HL-60 (cell line): ENCODE measurements around the gene GNS.

Experiments
- DNase-seq, 2 experiments: peaks; one replicate each; pipeline ENCODE4 v3.0.0-alpha.2; 2010 to 2020; ENCODE audit warnings: low read depth in 1 of 2, low spot score in 1 of 2
- H3K27ac ChIP-seq: fragments of 250-450 bp; sonication (Bioruptor Pico); replicated peaks from 2 replicates; pipeline ENCODE4 v1.5.1; 2020; ENCODE audit warnings: mild to moderate bottlenecking, moderate library complexity
- H3K27me3 ChIP-seq: fragments of 250-450 bp; sonication (Bioruptor Pico); 2 replicates; pipeline ENCODE4 v1.5.1; 2021; ENCODE audit warnings: mild to moderate bottlenecking, moderate library complexity; ENCODE audit not compliant: insufficient read depth, poor library complexity, severe bottlenecking
- H3K4me3 ChIP-seq: replicated peaks from 2 replicates; pipeline ENCODE4 v1.5.1; 2011; ENCODE audit warnings: mild to moderate bottlenecking, control low read depth, low read length; ENCODE audit not compliant: insufficient read depth
- GABPA ChIP-seq: IDR thresholded peaks from 2 replicates; pipeline ENCODE4 v1.6.1; 2012; ENCODE audit warnings: low read depth
- POLR2AphosphoS5 ChIP-seq: IDR thresholded peaks from 2 replicates; pipeline ENCODE4 v1.6.1; 2012; ENCODE audit warnings: low read depth
- SPI1 ChIP-seq: IDR thresholded peaks from 2 replicates; pipeline ENCODE4 v1.6.1; 2012; ENCODE audit warnings: low read depth, mild to moderate bottlenecking, borderline replicate concordance
- TF ChIP-seq, protein P1 (sequence below): IDR thresholded peaks from 2 replicates; pipeline ENCODE4 v1.6.1; 2012; ENCODE audit warnings: low read depth; ENCODE audit not compliant: insufficient replicate concordance
- TF ChIP-seq, protein P2 (sequence below): IDR thresholded peaks from one replicate; pipeline ENCODE4 v1.5.1; 2011; ENCODE audit warnings: low read length, control low read depth, inconsistent platforms; ENCODE audit not compliant: insufficient read depth

The GNS gene

GRCh38 chr12:64733857-64734256 lies 25.3 kb downstream of the GNS start:
- Histone ChIP-seq H3K27ac (no peak overlapping the region), H3K27me3 (no peaks in the 10 kb centered on the region), H3K4me3 (no peak overlapping the region)
- DNase-seq, result no peak
- TF ChIP-seq POLR2AphosphoS5, result no peak

DNA sequence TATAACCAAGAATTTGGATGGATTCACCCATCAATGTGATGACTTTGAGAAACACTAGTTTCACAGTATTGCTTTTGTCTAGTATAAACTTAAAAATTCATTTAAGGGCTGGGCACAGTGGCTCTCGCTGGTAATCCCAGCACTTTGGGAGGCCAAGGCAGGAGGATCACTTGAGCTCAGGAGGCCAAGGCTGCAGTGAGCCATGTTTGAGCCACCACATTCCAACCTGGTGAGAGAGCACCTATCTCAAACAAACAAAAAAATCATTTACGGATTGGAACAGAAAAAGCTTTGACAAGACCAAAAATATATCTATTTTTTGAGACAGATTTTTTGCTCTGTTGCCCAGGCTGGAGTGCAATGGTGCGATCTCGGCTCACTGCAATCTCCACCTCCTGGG lies 27.5 kb downstream of the GNS start:
- Histone ChIP-seq H3K27me3 (no peaks in the 10 kb centered on the region), H3K4me3 (no peak overlapping the region), H3K27ac (no peak overlapping the region)
- TF ChIP-seq, protein P1, sequence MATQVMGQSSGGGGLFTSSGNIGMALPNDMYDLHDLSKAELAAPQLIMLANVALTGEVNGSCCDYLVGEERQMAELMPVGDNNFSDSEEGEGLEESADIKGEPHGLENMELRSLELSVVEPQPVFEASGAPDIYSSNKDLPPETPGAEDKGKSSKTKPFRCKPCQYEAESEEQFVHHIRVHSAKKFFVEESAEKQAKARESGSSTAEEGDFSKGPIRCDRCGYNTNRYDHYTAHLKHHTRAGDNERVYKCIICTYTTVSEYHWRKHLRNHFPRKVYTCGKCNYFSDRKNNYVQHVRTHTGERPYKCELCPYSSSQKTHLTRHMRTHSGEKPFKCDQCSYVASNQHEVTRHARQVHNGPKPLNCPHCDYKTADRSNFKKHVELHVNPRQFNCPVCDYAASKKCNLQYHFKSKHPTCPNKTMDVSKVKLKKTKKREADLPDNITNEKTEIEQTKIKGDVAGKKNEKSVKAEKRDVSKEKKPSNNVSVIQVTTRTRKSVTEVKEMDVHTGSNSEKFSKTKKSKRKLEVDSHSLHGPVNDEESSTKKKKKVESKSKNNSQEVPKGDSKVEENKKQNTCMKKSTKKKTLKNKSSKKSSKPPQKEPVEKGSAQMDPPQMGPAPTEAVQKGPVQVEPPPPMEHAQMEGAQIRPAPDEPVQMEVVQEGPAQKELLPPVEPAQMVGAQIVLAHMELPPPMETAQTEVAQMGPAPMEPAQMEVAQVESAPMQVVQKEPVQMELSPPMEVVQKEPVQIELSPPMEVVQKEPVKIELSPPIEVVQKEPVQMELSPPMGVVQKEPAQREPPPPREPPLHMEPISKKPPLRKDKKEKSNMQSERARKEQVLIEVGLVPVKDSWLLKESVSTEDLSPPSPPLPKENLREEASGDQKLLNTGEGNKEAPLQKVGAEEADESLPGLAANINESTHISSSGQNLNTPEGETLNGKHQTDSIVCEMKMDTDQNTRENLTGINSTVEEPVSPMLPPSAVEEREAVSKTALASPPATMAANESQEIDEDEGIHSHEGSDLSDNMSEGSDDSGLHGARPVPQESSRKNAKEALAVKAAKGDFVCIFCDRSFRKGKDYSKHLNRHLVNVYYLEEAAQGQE, result no peak
- TF ChIP-seq POLR2AphosphoS5, result no peak
- no peak for TF ChIP-seq GABPA
- TF ChIP-seq SPI1, result no peak
- TF ChIP-seq, protein P2, sequence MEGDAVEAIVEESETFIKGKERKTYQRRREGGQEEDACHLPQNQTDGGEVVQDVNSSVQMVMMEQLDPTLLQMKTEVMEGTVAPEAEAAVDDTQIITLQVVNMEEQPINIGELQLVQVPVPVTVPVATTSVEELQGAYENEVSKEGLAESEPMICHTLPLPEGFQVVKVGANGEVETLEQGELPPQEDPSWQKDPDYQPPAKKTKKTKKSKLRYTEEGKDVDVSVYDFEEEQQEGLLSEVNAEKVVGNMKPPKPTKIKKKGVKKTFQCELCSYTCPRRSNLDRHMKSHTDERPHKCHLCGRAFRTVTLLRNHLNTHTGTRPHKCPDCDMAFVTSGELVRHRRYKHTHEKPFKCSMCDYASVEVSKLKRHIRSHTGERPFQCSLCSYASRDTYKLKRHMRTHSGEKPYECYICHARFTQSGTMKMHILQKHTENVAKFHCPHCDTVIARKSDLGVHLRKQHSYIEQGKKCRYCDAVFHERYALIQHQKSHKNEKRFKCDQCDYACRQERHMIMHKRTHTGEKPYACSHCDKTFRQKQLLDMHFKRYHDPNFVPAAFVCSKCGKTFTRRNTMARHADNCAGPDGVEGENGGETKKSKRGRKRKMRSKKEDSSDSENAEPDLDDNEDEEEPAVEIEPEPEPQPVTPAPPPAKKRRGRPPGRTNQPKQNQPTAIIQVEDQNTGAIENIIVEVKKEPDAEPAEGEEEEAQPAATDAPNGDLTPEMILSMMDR, result no peak
- no peak for DNase-seq

DNA sequence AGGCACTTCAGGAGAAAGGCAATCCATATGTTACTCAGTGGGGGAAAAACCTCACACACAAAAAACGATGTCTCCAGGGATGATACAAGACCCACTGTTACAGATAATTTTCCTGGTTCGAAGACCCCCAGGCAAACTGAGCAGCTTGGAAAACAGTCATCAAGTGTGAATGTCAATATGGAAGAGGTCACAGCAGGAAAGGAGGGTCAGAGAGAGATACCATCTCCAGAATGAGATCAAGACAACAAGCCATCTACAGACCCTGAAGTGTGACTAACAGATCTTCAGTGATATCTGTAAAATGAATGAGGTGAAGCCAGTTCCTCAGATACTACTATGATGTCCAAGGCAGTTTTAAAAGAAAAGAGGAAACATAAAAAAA lies 28.6 kb downstream of the GNS start:
- no peaks in the 10 kb centered on the region for H3K27me3 ChIP-seq
- TF ChIP-seq POLR2AphosphoS5, result no peak
- TF ChIP-seq, protein P2, result no peak
- TF ChIP-seq SPI1, result no peak
- TF ChIP-seq GABPA, result no peak
- TF ChIP-seq, protein P1, result no peak
- DNase-seq, result no peak
- no peak overlapping the region for H3K27ac ChIP-seq
- H3K4me3 ChIP-seq, result no peak overlapping the region

DNA sequence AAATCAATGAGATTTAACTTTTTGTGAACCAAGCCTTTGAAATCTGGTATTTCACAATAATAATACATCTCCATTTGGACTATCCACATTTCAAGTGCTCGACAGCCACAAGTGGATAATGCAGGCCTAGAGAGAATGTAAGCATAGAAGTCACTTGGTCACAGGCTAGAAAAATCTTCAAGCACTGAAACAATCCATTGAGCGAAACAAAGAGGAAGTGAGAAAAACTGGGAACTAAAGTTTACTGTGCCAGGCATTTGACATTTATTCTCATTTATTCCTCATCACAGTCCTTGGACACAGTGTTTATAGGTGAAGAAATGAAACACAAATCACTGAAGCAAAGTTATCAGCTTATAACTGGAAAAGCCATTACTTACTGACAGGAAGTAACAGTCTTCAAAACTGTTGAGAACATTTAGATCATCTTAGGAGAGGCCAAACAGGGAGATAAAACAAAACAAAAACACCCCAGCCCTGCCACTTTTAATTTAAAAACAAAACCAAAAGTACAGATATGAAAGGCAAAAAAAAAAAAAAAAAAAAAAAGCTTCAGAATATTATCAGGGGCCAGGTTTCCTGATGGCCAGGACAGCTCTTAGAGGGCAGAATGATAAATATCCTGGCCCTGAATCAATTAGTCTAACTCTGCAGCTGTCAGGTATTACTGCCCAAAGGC lies 29.2 kb downstream of the GNS start:
- H3K4me3 ChIP-seq, result no peak overlapping the region
- H3K27ac ChIP-seq, result no peak overlapping the region
- DNase-seq, result no peak
- H3K27me3 ChIP-seq, result no peaks in the 10 kb centered on the region
- TF ChIP-seq GABPA (no peak), SPI1 (peak; percentile 92)

GRCh38 chr12:64724201-64724745 lies 34.9 kb downstream of the GNS start:
- H3K27ac ChIP-seq, result no peak overlapping the region
- no peaks in the 10 kb centered on the region for H3K27me3 ChIP-seq
- H3K4me3 ChIP-seq, result no peak overlapping the region
- TF ChIP-seq SPI1 (no peak), POLR2AphosphoS5 (no peak)
- TF ChIP-seq, protein P1, result no peak
- DNase-seq, result no peak
